Astrocyte (in vitro differentiated cells and primary cell): ENCODE data around the gene PTPRN2. TPM values are rescaled to one million over a fixed set of nuclear protein-coding genes. Genes with fewer than 3 reads are reported as not detected.

Source experiments
- DNase-seq: peaks from one replicate; pipeline ENCODE4 v3.0.0-alpha.2; 2010; ENCODE audit warnings: low read depth
- FAIRE-seq: peaks from 2 replicates; lab custom pipeline; 2011; peaks lifted over from hg19 to GRCh38; lab: Jason Lieb, UNC
- H2AFZ ChIP-seq: 2 replicates; pipeline ENCODE4 v1.6.0; 2012; ENCODE audit warnings: low read depth, low read length, inconsistent platforms
- H3K27ac ChIP-seq: 2 replicates; pipeline ENCODE4 v1.5.1; 2011; ENCODE audit warnings: low read depth, low read length, inconsistent platforms
- H3K27me3 ChIP-seq: 2 replicates; pipeline ENCODE4 v1.6.0; 2011; ENCODE audit warnings: low read length, inconsistent platforms; ENCODE audit not compliant: insufficient read depth
- H3K36me3 ChIP-seq: 2 replicates; pipeline ENCODE4 v1.5.1; 2011; ENCODE audit warnings: low read length, inconsistent platforms; ENCODE audit not compliant: insufficient read depth
- H3K4me1 ChIP-seq: 2 replicates; pipeline ENCODE4 v1.5.1; 2011; ENCODE audit warnings: low read length, inconsistent platforms; ENCODE audit not compliant: insufficient read depth
- H3K4me2 ChIP-seq: 2 replicates; pipeline ENCODE4 v1.6.0; 2012; ENCODE audit warnings: low read length, inconsistent platforms
- H3K4me3 ChIP-seq: 2 replicates; pipeline ENCODE4 v1.5.1; 2011; ENCODE audit warnings: low read depth, mild to moderate bottlenecking, low read length, inconsistent platforms; ENCODE audit not compliant: insufficient read depth
- H3K79me2 ChIP-seq: 2 replicates; pipeline ENCODE4 v1.6.0; 2012; ENCODE audit warnings: mild to moderate bottlenecking, low read length, inconsistent platforms; ENCODE audit not compliant: insufficient read depth
- H3K9ac ChIP-seq: 2 replicates; pipeline ENCODE4 v1.6.0; 2012; ENCODE audit warnings: mild to moderate bottlenecking, low read length, inconsistent platforms
- H3K9me3 ChIP-seq: 2 replicates; pipeline ENCODE4 v1.5.1; 2012; ENCODE audit warnings: low read depth, mild to moderate bottlenecking, low read length, inconsistent platforms; ENCODE audit not compliant: insufficient read depth
- H4K20me1 ChIP-seq: 2 replicates; pipeline ENCODE4 v1.6.0; 2012; ENCODE audit warnings: low read length, inconsistent platforms; ENCODE audit not compliant: insufficient read depth
- H3K27ac Mint-ChIP-seq: one replicate; pipeline ENCODE4 v1.8.0; 2021; ENCODE audit warnings: mild to moderate bottlenecking, mixed read lengths; ENCODE audit not compliant: unreplicated experiment
- H3K27me3 Mint-ChIP-seq: one replicate; pipeline ENCODE4 v1.8.0; 2021; ENCODE audit warnings: low read depth, mixed read lengths; ENCODE audit not compliant: unreplicated experiment
- H3K36me3 Mint-ChIP-seq: one replicate; pipeline ENCODE4 v1.8.0; 2021; ENCODE audit warnings: low read depth, mixed read lengths; ENCODE audit not compliant: unreplicated experiment
- H3K4me1 Mint-ChIP-seq: one replicate; pipeline ENCODE4 v1.8.0; 2021; ENCODE audit warnings: low read depth, mixed read lengths; ENCODE audit not compliant: unreplicated experiment
- H3K4me3 Mint-ChIP-seq: one replicate; pipeline ENCODE4 v1.8.0; 2021; ENCODE audit warnings: mild to moderate bottlenecking, moderate library complexity, mixed read lengths; ENCODE audit not compliant: unreplicated experiment
- H3K9me3 Mint-ChIP-seq: one replicate; pipeline ENCODE4 v1.8.0; 2021; ENCODE audit warnings: mild to moderate bottlenecking, mixed read lengths; ENCODE audit not compliant: unreplicated experiment
- EZH2 ChIP-seq: IDR thresholded peaks from 2 replicates; pipeline ENCODE4 v1.6.1; 2012; ENCODE audit warnings: mild to moderate bottlenecking, low read length, inconsistent platforms; ENCODE audit not compliant: insufficient read depth
- total RNA-seq: library from RNA; stranded (reverse); gene quantifications from 2 replicates; pipeline ENCODE4 v1.2.1, GENCODE V29; 2021
- TF ChIP-seq, protein P1 (sequence below): IDR thresholded peaks from 2 replicates; pipeline ENCODE4 v1.5.1; 2011; ENCODE audit warnings: low read depth, mild to moderate bottlenecking, inconsistent platforms, low read length, moderate library complexity; ENCODE audit not compliant: insufficient read depth

The PTPRN2 gene
- total RNA-seq, 1 donor from 2014 or later, result 0.09 TPM

- H4K20me1 ChIP-seq, result no peaks in the 10 kb centered on the region
- Mint-ChIP-seq H3K36me3 (no peaks in the 10 kb centered on the region), H3K4me1 (no peaks in the 10 kb centered on the region), H3K9me3 (peaks cover 22% of the 10 kb centered on the region), H3K27ac (no peak overlapping the region), H3K4me3 (no peak overlapping the region), H3K27me3 (no peaks in the 10 kb centered on the region)
- no peaks in the 10 kb centered on the region for H3K4me1 ChIP-seq
- no peaks in the 10 kb centered on the region for H3K27me3 ChIP-seq
- no peak overlapping the region for H3K9ac ChIP-seq
- no peaks in the 10 kb centered on the region for H3K36me3 ChIP-seq
- H3K4me3 ChIP-seq, result no peak overlapping the region
- no peaks in the 10 kb centered on the region for H3K79me2 ChIP-seq
- no peak for DNase-seq
- H3K27ac ChIP-seq, result no peak overlapping the region
- TF ChIP-seq EZH2, result no peak
- TF ChIP-seq, protein P1, sequence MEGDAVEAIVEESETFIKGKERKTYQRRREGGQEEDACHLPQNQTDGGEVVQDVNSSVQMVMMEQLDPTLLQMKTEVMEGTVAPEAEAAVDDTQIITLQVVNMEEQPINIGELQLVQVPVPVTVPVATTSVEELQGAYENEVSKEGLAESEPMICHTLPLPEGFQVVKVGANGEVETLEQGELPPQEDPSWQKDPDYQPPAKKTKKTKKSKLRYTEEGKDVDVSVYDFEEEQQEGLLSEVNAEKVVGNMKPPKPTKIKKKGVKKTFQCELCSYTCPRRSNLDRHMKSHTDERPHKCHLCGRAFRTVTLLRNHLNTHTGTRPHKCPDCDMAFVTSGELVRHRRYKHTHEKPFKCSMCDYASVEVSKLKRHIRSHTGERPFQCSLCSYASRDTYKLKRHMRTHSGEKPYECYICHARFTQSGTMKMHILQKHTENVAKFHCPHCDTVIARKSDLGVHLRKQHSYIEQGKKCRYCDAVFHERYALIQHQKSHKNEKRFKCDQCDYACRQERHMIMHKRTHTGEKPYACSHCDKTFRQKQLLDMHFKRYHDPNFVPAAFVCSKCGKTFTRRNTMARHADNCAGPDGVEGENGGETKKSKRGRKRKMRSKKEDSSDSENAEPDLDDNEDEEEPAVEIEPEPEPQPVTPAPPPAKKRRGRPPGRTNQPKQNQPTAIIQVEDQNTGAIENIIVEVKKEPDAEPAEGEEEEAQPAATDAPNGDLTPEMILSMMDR, result no peak
- peaks cover 3% of the 10 kb centered on the region for H3K9me3 ChIP-seq
- H3K4me2 ChIP-seq, result no peak overlapping the region
- no peak for FAIRE-seq
- H2AFZ ChIP-seq, result no peak overlapping the region
Measured at GRCh38 chr7:157713591-157713990, 874.0 kb downstream of the PTPRN2 start.

GRCh38 chr7:157712666-157713235, 874.9 kb downstream of the PTPRN2 start:
- no peak for FAIRE-seq

More at GRCh38 chr7:157712666-157713235, 874.9 kb downstream of the PTPRN2 start:
- no peaks in the 10 kb centered on the region for H3K27me3 Mint-ChIP-seq
- Histone ChIP-seq H3K4me1 (no peaks in the 10 kb centered on the region), H4K20me1 (no peaks in the 10 kb centered on the region), H3K27ac (no peak overlapping the region), H3K36me3 (no peaks in the 10 kb centered on the region), H2AFZ (no peak overlapping the region), H3K79me2 (no peaks in the 10 kb centered on the region), H3K4me3 (no peak overlapping the region), H3K4me2 (no peak overlapping the region), H3K27me3 (no peaks in the 10 kb centered on the region), H3K9me3 (peaks cover 3% of the 10 kb centered on the region), H3K9ac (no peak overlapping the region)
- peaks cover 20% of the 10 kb centered on the region for H3K9me3 Mint-ChIP-seq
- H3K4me3 Mint-ChIP-seq, result no peak overlapping the region
- H3K27ac Mint-ChIP-seq, result no peak overlapping the region
- TF ChIP-seq EZH2, result no peak
- TF ChIP-seq, protein P1, result no peak
- H3K4me1 Mint-ChIP-seq, result no peaks in the 10 kb centered on the region
- DNase-seq, result no peak
- no peaks in the 10 kb centered on the region for H3K36me3 Mint-ChIP-seq
